BJ (cell line): ENCODE measurements around the gene CCDC117. TPM values are rescaled to one million over a fixed set of nuclear protein-coding genes. Genes with fewer than 3 reads are reported as not detected.

ENCODE experiments used
- CTCF ChIA-PET: fragments of 350-600 bp; formaldehyde crosslinking; extraction: SDS; loops from one replicate; lab custom pipeline; 2021; ENCODE audit warnings: antibody characterized with exemption, inconsistent platforms; lab: Yijun Ruan, JAX
- POLR2A ChIA-PET: fragments of 300-600 bp; sonication (Branson Sonifier 250); formaldehyde crosslinking; extraction: SDS; loops from one replicate; lab custom pipeline; 2021; ENCODE audit warnings: antibody characterized with exemption; lab: Charles Lee
- DNase-seq: peaks from one replicate; pipeline ENCODE4 v3.0.0-alpha.2; 2011; ENCODE audit warnings: low read depth
- H3K27me3 ChIP-seq: 2 replicates; pipeline ENCODE4 v1.6.0; 2011; ENCODE audit warnings: low read length; ENCODE audit not compliant: control insufficient read depth, insufficient read depth
- H3K36me3 ChIP-seq: 2 replicates; pipeline ENCODE4 v1.5.1; 2011; ENCODE audit warnings: low read length; ENCODE audit not compliant: control insufficient read depth, insufficient read depth
- H3K4me3 ChIP-seq: 2 replicates; pipeline ENCODE4 v1.5.1; 2011; ENCODE audit warnings: low read depth, mild to moderate bottlenecking, control low read depth, low read length
- polyA plus RNA-seq: library from polyadenylated mRNA; depleted of rRNA; stranded (reverse); fragments of >200 nt; gene quantifications from 2 replicates; pipeline ENCODE4 v1.2.3, GENCODE V29; 2011; rRNA removed
- small RNA-seq: library from RNA; depleted of rRNA; stranded (forward); fragments of <200 nt; gene quantifications from one replicate; pipeline ENCODE3, GENCODE V24; 2012; ENCODE audit warnings: low replicate concordance, low read depth; ENCODE audit not compliant: insufficient read length
- TF ChIP-seq, protein P1 (sequence below): IDR thresholded peaks from 2 replicates; pipeline ENCODE4 v1.5.1; 2011; ENCODE audit warnings: low read depth, mild to moderate bottlenecking, control low read depth, inconsistent platforms, low read length, moderate library complexity; ENCODE audit not compliant: insufficient read depth

Gene CCDC117
- polyA plus RNA-seq, 1 experiment, result 4.5 TPM

DNA sequence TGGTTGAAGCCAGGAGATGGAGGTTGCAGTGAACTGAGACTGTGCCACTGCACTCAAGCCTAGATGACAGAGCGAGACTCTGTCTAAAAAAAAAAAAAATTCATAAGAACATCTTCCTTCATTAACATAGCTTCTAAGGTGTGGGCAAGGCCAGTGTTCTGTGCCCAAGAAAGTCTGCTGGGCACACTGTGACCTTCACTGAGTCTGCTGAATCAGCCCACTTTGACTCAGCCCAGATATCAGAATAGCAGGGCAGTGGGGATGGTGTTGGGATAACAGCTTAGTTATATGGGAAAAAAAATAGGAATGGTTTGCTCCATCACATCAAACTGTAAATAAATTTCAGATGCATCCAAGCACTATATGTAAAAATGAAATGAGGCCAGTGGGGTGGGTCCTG is 60.2 kb downstream of the CCDC117 start:
- ChIA-PET CTCF (interaction anchor here (1.4 to 9.0 kb wide), 3 partner anchors 208 to 232 kb away, joined by 3 to 154 read pairs (median 4); no protein-coding TSS in a partner anchor), POLR2A (no interaction called here)
- no peak for DNase-seq
- no peak overlapping the region for H3K4me3 ChIP-seq
- no peaks in the 10 kb centered on the region for H3K27me3 ChIP-seq
- H3K36me3 ChIP-seq, result 0 out of 2 replicates have a peak, but pooled peaks cover 2% of the 10 kb centered on the region
- TF ChIP-seq, protein P1, sequence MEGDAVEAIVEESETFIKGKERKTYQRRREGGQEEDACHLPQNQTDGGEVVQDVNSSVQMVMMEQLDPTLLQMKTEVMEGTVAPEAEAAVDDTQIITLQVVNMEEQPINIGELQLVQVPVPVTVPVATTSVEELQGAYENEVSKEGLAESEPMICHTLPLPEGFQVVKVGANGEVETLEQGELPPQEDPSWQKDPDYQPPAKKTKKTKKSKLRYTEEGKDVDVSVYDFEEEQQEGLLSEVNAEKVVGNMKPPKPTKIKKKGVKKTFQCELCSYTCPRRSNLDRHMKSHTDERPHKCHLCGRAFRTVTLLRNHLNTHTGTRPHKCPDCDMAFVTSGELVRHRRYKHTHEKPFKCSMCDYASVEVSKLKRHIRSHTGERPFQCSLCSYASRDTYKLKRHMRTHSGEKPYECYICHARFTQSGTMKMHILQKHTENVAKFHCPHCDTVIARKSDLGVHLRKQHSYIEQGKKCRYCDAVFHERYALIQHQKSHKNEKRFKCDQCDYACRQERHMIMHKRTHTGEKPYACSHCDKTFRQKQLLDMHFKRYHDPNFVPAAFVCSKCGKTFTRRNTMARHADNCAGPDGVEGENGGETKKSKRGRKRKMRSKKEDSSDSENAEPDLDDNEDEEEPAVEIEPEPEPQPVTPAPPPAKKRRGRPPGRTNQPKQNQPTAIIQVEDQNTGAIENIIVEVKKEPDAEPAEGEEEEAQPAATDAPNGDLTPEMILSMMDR, result no peak

DNA sequence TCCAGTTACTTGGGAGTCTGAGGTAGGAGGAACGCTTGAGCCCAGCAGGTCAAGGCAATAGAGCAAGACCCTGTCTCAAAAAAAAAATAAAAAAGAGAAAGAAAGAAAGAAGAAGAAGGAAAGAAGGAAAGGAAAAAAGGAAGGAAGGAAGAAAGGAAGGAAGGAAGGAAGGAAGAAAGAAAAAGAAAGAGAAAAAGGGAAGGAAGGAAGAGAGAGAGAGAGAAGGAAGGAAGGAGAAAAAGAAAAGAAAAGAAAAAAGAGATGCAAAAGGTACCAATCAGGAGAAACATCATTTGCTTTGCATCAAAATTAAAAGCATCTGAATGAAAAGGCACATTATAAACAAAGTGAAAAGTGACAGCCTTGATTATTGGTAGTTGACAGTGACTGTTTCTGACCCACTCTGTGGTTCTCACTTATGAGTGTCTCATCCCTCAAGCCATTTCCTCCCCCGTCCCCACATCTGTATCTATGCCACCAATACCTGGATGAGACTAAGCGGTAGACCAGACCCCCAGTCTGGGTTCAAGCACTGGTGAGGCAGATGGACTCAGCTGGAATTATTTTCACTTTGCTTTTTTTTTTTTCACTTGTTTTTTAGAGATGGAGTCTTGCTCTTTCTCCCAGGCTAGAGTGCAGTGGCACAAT is 60.9 kb downstream of the CCDC117 start:
- DNase-seq, result no peak
- CTCF ChIA-PET, result interaction anchor here (1.8 to 9.0 kb wide), 2 partner anchors 207 to 233 kb away, joined by 4 to 154 read pairs; no protein-coding TSS in a partner anchor
- H3K36me3 ChIP-seq, result 0 out of 2 replicates have a peak, but pooled peaks cover 2% of the 10 kb centered on the region
- H3K27me3 ChIP-seq, result no peaks in the 10 kb centered on the region
- TF ChIP-seq, protein P1, result no peak
- POLR2A ChIA-PET, result no interaction called here
- no peak overlapping the region for H3K4me3 ChIP-seq

DNA sequence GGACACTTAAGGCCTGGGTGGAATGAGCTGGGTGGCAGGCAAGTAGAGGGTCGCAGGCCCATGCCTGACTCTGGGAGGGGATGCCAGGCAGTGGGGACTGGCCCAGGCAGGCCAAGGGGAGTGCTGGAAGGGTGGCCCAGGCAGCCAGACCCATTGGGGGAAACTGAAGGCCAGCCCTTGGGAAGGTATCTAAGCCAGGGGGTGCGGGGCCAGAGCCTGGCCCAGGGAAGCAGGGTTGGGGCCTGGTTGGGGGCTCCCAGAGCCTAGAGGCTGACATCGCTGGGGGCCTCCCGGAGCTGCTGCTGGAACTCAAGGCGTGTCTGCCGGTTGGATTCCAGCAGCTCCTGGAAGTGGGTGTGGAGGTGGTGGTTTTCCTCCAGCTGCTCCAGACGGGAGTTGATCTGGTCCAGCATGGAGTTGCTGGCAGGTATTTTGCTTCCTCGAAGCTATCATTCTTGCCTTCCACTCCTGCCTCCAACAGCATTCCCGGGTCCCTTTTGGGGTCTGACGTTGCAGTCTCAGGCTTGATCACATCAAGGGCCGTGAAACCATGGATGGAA is 63.2 kb downstream of the CCDC117 start:
- no peak for DNase-seq
- CTCF ChIA-PET, result interaction anchor here (0.9 to 3.1 kb wide), 2 partner anchors 10 to 235 kb away, joined by 3 to 17 read pairs; no protein-coding TSS in a partner anchor
- TF ChIP-seq, protein P1, result no peak
- Histone ChIP-seq H3K27me3 (no peaks in the 10 kb centered on the region), H3K4me3 (no peak overlapping the region), H3K36me3 (0 out of 2 replicates have a peak, but pooled peaks cover 2% of the 10 kb centered on the region)
- POLR2A ChIA-PET, result no interaction called here

DNA sequence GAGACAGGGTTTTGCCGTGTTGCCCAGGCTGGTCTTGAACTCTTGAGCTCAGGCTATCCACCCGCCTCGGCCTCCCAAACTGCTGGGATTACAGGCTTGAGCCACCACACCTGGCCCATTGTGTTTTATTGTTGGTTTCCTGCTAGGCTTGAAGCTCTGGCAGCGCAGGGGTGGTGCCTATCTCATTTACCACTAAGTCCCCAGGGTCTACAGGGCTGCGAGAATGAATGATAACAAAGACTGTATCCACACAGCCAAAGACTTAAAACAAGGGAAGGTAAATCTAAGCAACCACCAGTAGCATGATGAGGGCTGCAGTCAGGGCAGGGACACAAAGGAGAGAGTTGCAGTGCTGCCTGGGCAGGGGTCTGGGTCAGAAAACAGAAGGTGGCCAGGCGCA is 65.1 kb downstream of the CCDC117 start:
- Histone ChIP-seq H3K27me3 (no peaks in the 10 kb centered on the region), H3K36me3 (no peaks in the 10 kb centered on the region), H3K4me3 (no peak overlapping the region)
- POLR2A ChIA-PET, result no interaction called here
- no peak for DNase-seq
- TF ChIP-seq, protein P1, result no peak
- CTCF ChIA-PET, result interaction anchor here (0.9 to 3.1 kb wide), 3 partner anchors 9 to 237 kb away, joined by 3 to 17 read pairs (median 6); no protein-coding TSS in a partner anchor

Small RNA genes within 50 kb of the gene (small RNA-seq; reads per million reads assigned to genes)
- not detected for gene Z93930.1

Other genes with a start within 250 kb of the CCDC117 start
- 5.6 and 8.7 TPM in 2 replicates for gene TTC28, start 92.9 kb upstream of the CCDC117 start, polyA plus RNA-seq
- 9.4 and 15.9 TPM in 2 replicates for gene CHEK2, start 30.9 kb upstream of the CCDC117 start, polyA plus RNA-seq
- gene HSCB, start 30.7 kb upstream of the CCDC117 start, polyA plus RNA-seq, result 12.7 and 20.8 TPM in 2 replicates
- 223 and 252 TPM in 2 replicates for gene XBP1, start 27.9 kb downstream of the CCDC117 start, polyA plus RNA-seq
- gene ZNRF3, start 110.9 kb downstream of the CCDC117 start, polyA plus RNA-seq, result 0.75 and 1.1 TPM in 2 replicates